HG02759 (cell line): Measurements from ENCODE around the gene RALGAPB.
"Not testable (repeated sequence)": the region's sequence is repeated elsewhere in the genome, so short reads cannot be mapped to it uniquely, and the experiment has no call there.

ENCODE experiments used
- ATAC-seq: cut with Tn5 transposase; IDR thresholded peaks from one replicate; pipeline ENCODE4 v1.9.1; 2021; ENCODE audit warnings: mild to moderate bottlenecking, moderate library complexity; ENCODE audit not compliant: unreplicated experiment

Gene RALGAPB

GRCh38 chr20:38479596-38479995 is 7.0 kb downstream of the RALGAPB start:
- no peak for ATAC-seq

GRCh38 chr20:38485041-38485440 is 12.4 kb downstream of the RALGAPB start:
- no peak for ATAC-seq

DNA sequence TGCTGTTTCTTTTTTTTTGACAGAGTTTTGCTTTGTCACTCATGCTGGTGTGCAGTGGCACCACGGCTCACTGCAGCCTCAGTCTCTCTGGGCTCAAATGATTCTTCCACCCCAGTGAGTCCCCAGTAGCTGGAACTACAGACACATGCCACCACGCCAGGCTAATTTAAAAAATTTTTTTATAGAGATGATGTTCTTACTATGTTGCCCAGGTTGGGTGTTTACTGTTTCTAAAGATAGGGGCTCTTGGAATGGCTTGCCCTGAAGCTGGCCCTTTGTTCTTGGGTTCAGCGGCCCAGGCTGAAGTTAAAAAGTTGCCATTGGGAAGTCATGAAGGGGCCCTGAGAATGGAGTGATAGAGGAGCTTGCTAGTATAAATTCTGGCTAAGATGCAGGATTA is 16.5 kb downstream of the RALGAPB start:
- ATAC-seq, result no peak

DNA sequence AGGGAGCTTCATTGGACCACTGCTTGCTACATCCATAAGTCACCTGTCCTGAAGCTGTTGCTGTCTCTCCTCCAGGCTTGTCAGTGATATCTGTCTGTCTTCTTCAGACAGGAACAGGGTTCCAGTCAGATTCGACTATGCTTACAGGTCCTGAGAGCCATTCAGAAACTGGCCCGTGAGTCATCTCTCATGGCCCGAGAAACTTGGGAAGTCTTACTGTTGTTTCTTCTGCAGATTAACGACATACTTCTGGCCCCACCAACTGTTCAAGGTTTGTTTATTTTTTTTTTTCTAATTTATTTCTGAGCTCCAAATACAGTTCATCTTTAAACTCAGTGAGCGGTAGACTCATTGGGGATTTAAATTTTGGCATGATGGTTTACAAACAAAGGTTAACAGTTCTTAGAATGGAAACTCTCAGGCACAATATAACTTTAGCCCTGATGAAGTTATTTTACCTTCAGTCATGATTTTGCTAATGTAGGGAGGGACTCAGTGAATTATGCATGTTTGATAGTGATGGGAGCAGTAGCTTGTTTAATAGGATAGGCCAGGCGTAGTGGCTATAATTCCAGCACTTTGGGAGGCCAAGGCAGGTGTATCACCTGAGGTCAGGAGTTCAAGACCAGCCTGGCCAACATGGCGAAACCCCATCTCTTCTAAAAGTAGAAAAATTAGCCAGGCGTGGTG is 24.7 kb downstream of the RALGAPB start:
- ATAC-seq, result no peak

DNA sequence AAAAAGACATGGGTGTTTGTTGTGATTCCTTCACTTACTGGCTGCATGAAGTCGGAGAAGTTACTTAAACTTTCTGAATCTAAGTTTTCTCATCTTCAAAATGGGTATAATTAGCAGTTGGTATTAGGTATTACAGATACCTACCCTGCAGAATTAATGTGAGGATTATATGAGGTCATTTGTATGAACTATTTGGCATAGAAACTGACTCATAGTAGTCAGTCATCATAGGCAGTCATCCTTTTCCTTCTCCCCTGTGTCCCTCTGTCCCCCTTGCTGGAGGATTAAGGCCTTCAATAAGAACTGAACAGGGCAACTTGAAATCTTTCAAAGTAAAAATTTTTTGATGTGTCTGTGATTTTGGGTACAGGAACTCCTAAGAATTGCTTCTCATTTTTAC is 26.3 kb downstream of the RALGAPB start:
- no peak for ATAC-seq

DNA sequence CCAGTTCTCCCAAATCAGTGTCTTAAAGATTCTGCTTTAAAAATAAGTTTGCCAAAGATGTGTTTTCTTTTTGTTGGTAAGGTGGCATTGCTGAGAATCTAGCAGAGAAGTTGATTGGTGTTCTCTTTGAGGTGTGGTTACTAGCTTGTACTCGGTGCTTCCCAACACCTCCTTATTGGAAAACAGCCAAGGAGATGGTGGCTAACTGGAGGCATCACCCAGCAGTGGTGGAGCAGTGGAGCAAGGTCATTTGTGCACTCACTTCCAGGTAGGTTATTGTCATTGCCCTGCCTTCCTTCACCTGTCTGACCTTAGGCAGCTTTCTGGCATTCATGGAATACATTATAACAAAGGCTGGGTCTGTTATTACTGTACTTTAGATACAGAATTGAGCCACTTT is 26.7 kb downstream of the RALGAPB start:
- no peak for ATAC-seq

- no peak for ATAC-seq
Observed at GRCh38 chr20:38501858-38502436, 29.3 kb downstream of the RALGAPB start.

DNA sequence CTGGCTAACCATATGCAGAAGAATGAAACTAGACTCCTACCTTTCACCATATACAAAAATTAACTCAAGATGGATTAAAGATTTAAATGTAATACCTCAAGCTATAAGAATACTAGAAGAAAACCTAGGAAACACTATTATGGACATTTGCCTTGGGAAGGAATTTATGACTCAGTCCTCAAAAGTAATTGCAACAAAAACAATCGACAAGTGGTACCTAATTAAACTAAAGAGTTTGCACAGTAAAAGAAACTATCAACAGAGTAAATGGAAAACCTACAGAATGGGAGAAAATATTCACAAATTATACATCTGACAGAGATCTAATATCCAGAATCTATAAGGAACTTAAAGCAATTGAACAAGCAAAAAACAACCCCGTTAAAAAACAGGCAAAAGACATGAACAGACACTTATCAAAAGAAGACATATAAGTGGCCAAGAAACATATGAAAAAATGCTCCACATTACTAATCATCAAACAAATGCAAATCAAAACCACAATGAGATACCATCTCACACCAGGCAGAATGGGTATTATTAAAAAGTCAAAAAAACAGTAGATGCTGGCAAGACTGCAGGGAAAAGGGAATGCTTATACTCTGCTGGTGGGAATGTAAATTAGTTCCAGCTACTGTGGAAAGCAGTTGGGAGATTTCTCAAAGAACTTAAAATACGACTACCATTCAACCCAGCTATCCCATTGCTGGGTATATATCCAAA is 31.9 kb downstream of the RALGAPB start:
- ATAC-seq, result no peak

GRCh38 chr20:38505091-38505455 is 32.4 kb downstream of the RALGAPB start:
- ATAC-seq, result no peak

GRCh38 chr20:38511726-38512125 is 39.1 kb downstream of the RALGAPB start:
- not testable (repeated sequence) for ATAC-seq

GRCh38 chr20:38514185-38514584 is 41.5 kb downstream of the RALGAPB start:
- no peak for ATAC-seq

DNA sequence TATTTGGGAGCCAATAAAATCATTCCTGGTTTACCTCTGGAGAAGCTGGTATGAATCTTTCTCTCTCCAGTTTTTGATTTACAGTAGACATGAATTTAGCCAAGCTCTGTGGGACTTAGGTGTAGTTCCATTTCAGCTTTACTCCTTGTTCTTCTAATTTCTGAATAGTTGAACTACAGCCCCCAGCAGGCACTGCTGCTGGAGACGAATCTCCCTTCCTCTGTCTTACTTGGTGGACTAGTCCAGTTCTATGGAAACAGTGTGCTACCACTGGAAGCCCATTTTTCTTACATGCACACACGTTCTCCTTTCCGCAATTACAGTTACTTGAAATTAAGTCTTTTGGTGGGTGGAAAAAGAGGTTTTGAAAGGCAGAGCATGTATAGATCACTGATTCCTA is 42.3 kb downstream of the RALGAPB start:
- no peak for ATAC-seq

GRCh38 chr20:38515631-38516030 is 43.0 kb downstream of the RALGAPB start:
- no peak for ATAC-seq

GRCh38 chr20:38519426-38519825 is 46.8 kb downstream of the RALGAPB start:
- ATAC-seq, result no peak

DNA sequence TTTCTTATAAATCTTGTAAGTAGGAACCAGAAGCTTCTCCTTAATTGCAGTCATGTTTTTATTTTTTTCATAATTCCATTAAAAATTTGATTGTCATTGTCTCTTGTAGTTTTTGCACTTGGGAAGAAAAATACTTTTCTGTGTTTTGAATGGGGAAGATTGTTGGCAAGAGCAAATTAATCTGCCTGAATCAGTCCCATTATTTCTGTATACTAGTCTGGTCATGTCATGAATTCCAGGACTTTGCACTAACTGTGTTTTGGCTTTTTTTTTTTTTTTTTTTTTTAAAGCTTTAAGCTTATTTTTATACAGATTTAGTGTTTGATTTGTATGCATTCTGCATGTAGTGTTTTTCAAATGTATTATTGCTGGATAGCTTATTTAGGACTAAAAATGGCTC is 47.6 kb downstream of the RALGAPB start:
- no peak for ATAC-seq

- ATAC-seq, result no peak
Observed at GRCh38 chr20:38523697-38524096, 51.1 kb downstream of the RALGAPB start.

DNA sequence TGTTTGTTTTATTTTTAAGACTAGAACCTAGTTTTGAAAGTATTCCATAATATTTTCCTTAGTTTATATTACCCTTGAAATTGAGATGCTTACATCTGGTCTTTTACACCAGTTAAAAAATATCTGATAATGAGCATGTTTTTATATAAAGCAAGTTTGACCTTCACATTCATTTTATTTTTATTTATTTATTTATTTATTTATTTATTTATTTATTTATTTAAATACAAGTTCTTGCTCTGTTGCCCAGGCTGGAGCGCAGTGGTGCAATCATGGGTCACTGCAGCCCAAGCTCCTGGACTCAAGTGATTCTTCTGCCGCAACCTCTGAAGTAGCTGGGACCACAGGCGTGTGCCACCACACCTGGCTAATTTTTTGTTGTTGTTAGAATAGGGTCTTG is 55.5 kb downstream of the RALGAPB start:
- no peak for ATAC-seq

DNA sequence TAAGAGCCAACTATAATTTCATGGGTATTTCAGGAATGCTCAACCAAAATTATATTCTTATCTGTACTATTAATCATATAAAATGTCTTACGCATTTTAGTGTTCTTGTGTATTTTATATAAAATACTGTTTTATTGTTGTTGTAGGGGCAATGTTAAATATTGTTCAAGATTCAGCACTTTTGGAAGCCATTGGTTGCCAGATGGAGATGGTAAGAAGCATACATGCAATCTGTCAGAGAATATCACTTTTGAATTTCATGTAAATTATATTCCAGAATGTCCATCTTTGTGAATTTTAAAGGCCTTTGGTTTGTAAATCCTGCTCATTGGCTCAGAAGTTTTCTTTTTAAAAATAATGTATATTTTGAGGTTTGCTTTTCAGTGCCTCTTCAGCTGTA is 58.4 kb downstream of the RALGAPB start:
- ATAC-seq, result no peak

- ATAC-seq, result no peak
Observed at GRCh38 chr20:38534756-38535155, 62.1 kb downstream of the RALGAPB start.

GRCh38 chr20:38536310-38536709 is 63.7 kb downstream of the RALGAPB start:
- no peak for ATAC-seq

- ATAC-seq, result no peak
Observed at GRCh38 chr20:38537176-38537575, 64.5 kb downstream of the RALGAPB start.

GRCh38 chr20:38538789-38539188 is 66.1 kb downstream of the RALGAPB start:
- ATAC-seq, result no peak
